ENCODE data around the gene ILDR2.

DNA sequence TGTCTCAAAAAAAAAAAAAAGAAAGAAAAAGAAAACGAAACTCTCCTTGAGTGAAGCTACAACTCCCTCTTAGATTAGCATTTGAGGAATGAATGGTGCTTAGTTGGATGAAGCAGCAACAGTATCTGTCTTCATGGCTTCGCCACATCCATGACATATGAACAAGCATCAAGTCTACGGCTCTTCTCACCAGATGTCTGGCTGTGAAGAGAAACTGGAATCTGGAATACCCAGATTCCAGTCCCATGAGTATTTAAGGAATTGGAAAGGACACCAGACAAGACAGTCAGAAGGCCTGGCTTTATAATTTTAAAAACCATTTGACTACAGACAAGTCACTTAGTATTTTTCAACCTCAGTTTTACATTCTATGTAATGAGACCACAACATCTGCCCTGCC is 61.2 kb downstream of the ILDR2 start:
- TF ChIP-seq EZH2 (IDR thresholded peaks at IDR 0.05; ENCODE audit: low read length, missing control alignments) = no peak
- TF ChIP-seq, protein P1, sequence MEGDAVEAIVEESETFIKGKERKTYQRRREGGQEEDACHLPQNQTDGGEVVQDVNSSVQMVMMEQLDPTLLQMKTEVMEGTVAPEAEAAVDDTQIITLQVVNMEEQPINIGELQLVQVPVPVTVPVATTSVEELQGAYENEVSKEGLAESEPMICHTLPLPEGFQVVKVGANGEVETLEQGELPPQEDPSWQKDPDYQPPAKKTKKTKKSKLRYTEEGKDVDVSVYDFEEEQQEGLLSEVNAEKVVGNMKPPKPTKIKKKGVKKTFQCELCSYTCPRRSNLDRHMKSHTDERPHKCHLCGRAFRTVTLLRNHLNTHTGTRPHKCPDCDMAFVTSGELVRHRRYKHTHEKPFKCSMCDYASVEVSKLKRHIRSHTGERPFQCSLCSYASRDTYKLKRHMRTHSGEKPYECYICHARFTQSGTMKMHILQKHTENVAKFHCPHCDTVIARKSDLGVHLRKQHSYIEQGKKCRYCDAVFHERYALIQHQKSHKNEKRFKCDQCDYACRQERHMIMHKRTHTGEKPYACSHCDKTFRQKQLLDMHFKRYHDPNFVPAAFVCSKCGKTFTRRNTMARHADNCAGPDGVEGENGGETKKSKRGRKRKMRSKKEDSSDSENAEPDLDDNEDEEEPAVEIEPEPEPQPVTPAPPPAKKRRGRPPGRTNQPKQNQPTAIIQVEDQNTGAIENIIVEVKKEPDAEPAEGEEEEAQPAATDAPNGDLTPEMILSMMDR (conservative IDR thresholded peaks at IDR 0.05 in 1 of 2, IDR thresholded peaks at IDR 0.05 in 1 of 2; ENCODE audit: low read depth in 1 of 2, low read length in 2 of 2) = no peak
